MM.1S (cell line): Measurements from ENCODE around the gene TTBK1.

Source experiments
- CTCF ChIP-seq: fragments of 300-600 bp; sonication (generic); IDR thresholded peaks from 2 replicates; pipeline ENCODE4 v1.5.1; 2016; ENCODE audit warnings: antibody characterized with exemption, low read length, mixed read lengths
- EZH2phosphoT487 ChIP-seq: fragments of 300-600 bp; sonication (generic); IDR thresholded peaks from 2 replicates; pipeline ENCODE4 v1.6.1; 2018; ENCODE audit warnings: antibody characterized with exemption, low read length

GRCh38 chr6:43200541-43200940, 42.7 kb upstream of the TTBK1 start:
- TF ChIP-seq CTCF (no peak), EZH2phosphoT487 (no peak)
